Vagina (tissue), 2 donors: Measurements from ENCODE around the gene TMEM86A.

ENCODE experiments used
- POLR2A ChIP-seq, 2 donors: fragments of 450-650 bp; IDR thresholded peaks; one replicate each; pipeline ENCODE4 v1.6.1; 2017; ENCODE audit warnings: antibody characterized with exemption in 2 of 2, mild to moderate bottlenecking in 2 of 2, moderate library complexity in 2 of 2
- TF ChIP-seq, protein P1 (sequence below), 3 experiments: fragments of 450-650 bp in 2 of 3; fragments of 200-600 bp in 1 of 3; sonication (generic) in 1 of 3; IDR thresholded peaks; one replicate each; pipeline ENCODE4 v1.5.1; 2017 to 2019; ENCODE audit warnings: antibody characterized with exemption in 3 of 3, mild to moderate bottlenecking in 2 of 3, moderate library complexity in 2 of 3

DNA sequence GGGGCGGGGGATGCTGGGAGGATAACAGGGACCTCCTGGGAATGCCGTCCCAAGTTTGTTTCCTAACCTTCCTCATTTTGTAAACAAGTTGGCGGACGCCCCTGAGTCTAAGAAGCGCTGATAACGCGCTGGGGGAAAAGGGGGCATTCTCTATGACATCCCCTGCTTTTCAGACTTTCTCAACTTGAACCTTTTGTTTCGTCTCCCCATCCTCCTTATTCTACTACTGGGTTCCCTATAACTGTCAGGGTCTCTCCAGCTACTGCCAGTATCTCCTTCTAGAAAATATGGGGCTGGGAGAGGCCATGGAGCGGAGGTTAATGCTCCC is 654 bp downstream of the TMEM86A start:
- TF ChIP-seq POLR2A (IDR thresholded peaks at IDR 0.05) = no peak
- TF ChIP-seq, protein P1, sequence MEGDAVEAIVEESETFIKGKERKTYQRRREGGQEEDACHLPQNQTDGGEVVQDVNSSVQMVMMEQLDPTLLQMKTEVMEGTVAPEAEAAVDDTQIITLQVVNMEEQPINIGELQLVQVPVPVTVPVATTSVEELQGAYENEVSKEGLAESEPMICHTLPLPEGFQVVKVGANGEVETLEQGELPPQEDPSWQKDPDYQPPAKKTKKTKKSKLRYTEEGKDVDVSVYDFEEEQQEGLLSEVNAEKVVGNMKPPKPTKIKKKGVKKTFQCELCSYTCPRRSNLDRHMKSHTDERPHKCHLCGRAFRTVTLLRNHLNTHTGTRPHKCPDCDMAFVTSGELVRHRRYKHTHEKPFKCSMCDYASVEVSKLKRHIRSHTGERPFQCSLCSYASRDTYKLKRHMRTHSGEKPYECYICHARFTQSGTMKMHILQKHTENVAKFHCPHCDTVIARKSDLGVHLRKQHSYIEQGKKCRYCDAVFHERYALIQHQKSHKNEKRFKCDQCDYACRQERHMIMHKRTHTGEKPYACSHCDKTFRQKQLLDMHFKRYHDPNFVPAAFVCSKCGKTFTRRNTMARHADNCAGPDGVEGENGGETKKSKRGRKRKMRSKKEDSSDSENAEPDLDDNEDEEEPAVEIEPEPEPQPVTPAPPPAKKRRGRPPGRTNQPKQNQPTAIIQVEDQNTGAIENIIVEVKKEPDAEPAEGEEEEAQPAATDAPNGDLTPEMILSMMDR (IDR thresholded peaks at IDR 0.05) = no peak
